GM19395 (cell line): ENCODE results near the gene AFF1.
"Not testable (repeated sequence)": the region's sequence is repeated elsewhere in the genome, so short reads cannot be mapped to it uniquely, and the experiment has no call there.

Experiments used
- ATAC-seq: cut with Tn5 transposase; IDR thresholded peaks from one replicate; pipeline ENCODE4 v1.9.1; 2021; ENCODE audit warnings: mild to moderate bottlenecking, moderate library complexity; ENCODE audit not compliant: unreplicated experiment

Gene AFF1

DNA sequence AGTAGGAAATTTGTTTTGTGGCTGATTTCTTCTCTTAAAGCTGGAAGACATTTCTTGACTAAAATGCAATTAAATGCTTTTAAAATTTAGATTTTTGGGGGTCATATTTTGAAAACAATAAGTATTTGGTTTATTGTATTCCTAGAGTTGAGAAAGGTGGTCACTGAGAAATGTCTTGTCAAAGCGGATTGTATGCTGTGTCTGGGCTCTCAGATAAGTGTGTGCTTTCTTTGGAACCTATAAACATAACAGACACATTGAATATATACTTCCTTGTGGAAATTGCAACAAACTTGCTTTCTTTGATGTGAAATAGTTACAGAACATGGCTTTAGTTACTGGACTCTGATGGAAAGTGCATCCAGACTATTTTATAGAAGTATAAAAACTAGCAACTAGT is 75.4 kb downstream of the AFF1 start:
- no peak for ATAC-seq

DNA sequence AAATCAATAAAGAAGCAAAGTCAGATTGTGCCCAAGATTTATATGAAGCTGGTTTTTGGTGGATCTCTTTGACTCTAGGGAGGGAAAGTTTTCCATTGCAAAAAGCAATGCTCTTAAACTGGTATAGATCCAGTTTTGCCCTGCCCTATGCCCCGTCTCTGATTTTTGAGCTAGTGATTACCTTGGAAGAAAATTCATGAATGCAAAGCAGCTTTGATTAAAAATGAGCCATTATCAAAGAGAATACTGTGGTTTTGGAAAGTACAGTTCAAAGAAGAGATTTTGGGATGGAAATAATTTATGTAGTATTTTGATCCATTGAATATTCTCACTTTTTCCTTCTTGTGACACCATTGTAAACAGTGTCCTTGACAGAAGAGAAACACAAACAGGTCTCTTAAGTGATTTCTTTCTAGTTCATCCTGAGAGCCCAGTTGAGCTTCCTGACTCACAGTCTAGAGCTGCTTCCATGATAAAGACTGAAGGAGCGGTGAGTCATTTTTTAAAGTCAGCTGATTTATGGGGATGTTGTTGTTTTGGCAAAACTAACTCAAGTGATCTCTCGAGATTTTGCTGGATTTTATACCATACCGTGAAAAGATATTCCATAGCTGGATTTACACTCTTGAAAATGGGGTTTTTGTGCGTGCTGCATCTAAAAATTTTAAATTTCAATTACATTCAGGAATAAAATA is 76.7 kb downstream of the AFF1 start:
- no peak for ATAC-seq

DNA sequence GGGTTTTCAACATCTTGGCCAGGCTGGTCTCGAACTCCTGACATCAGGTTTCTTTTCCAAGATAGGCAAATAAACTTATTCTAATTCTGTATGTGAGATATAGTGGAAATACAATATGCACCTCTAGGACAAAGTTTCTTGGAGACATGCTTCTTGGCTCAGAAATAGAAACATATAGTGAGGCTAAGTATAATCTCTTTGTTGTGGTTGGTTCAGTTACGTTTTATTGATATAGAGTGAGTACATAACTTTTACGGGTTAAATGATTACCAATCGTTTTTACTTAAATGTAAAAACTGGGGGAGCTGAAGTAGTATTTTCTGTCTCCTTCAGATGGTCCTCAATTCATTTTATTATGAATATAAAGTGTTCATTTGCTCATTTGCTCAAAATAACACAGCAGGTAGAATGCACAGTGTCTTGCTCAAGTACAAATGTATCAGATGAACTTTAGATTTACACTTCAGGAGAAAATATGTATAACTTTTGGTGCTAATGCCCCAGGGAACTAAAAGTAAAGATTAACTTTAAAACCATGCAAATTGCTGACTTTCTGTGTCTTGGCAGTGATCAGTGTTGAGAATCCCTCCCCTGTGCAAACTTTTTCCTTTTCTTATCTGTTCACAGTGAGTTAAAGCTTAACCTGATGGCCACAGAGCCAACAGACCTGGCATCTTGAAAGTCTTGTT is 77.6 kb downstream of the AFF1 start:
- peak; percentile 71 for ATAC-seq

DNA sequence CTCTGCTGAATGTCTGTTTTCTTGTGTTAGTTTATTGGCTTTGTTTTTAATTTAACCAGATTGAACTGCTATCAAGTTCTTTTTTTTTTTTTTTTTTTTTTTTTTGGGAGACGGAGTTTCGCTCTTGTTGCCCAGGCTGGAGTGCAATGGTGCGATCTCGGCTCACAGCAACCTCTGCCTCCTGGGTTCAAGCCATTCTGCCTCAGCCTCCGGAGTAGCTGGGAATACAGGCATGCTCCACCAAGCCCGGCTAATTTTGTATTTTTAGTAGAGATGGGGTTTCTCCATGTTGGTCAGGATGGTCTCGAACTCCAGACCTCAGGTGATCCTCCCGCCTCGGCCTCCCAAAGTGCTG is 78.1 kb downstream of the AFF1 start:
- ATAC-seq: not testable (repeated sequence)

DNA sequence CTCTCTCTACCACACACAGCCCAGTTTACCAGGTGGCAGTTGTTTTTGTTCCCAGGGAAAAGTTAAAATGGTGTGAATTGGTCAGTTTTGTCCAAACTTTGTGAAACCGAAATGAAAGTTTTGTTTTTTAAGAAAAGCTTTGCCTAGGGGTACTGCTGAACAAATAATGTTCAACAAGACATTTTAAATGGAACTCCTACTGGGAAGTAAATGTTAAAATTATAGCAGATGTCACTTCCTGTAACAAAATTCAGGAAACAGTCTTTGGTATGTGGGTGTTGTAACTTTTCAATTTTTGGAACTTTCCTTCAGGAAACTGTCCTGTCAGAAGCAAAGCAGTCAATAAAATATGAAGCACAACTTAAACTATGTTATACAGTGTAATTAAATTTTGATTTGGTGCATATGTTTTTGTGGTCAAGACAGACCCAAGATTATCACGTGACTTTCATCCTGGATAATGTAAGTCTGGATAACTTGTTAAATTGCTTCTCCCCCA is 79.5 kb downstream of the AFF1 start:
- no peak for ATAC-seq

DNA sequence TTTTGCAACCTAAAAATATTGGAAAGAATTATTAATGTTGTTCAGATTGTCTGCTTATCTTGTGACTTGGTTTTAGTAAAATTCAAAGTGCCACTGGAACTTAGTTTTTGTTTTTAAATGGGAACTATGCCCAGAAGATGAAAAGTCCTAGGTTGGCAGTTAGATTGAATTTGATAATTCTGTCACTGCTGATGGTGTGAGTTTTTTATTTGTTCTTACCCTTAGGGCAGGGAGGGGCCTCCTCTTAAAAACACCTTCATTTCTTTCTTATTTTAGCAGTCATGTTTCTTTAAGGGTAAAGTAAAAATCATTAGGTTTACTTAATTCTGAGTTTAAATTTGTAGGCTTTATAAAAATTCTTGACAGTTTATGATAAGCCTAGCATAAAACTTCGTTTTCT is 80.6 kb downstream of the AFF1 start:
- no peak for ATAC-seq

DNA sequence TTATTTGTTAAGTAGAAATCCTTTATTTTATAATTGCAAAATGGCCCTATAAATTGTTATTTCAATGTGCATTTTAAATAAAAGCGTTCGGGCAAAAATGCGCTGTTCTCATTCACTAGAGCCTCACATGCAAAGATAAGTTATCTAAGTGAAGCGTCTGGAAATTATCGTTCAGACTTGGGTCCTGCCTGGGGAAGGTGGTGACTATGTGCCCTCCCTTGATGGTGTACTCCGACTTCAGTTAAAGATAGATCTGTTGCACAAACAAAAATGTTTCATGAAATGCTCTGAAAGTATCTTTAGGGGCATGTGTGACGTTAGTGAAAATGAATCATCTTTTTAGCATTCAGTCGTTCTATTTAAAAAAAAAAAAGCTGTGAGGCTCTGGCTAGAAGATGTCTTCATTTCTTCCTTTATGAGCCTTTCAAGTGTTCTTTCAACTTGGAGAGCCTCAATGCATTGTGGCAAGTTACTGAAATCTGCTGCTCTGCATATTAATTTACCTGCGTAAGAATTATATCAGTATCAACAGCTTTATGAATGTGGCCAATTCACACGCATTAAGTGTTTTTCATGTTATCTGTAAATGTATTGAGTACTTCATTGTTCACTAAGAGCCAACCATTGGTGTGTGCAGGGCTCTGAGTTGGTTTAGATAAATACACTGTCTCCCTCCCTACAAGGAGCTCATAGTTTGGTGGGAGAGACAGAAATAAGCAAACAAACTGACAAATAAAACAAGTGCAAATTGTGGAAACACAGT is 83.0 kb downstream of the AFF1 start:
- ATAC-seq: no peak

DNA sequence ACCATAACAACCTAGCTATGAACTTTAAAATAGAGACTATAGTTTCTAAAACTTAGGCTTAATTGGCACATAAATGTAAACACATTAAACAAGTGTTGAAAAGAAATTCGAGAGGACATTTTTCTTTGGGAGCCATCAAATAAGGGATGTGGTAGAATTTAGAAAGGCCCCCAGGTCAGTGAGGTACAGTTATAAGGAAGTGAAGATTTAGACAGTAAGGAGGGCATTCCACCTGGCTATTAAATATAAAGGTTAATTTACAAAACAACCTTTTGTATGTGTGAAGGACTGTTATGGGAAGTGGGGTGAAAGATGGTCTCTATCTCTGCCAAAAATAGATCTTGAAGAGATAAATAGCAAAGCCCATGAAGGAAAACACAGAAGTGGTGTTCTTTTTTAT is 83.9 kb downstream of the AFF1 start:
- no peak for ATAC-seq

DNA sequence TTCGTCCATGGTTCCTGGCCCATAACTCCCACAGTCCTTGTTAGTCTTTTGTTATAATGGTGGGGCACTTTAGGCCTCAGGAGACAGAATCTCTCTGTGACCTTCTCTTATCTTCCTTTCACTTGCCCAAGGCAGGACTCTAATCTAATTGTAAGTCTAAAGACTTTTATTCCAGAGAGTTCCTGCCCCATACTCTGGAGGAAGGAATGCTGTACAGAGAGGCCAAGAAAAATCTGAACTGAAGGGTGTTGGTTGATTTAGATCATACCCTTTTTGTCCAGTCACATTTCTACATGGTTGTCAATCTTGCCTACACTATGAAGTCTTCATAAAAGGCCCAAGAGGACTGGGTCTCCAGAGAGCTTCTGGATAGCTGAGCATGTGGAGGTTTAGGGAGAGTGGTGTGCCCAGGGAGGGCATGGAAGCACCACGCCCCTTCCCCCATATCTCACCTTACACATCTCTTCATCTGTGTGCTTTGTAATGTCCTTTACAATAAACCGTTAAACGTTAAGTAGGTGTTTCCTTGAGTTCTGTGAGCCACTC is 84.5 kb downstream of the AFF1 start:
- ATAC-seq: no peak

DNA sequence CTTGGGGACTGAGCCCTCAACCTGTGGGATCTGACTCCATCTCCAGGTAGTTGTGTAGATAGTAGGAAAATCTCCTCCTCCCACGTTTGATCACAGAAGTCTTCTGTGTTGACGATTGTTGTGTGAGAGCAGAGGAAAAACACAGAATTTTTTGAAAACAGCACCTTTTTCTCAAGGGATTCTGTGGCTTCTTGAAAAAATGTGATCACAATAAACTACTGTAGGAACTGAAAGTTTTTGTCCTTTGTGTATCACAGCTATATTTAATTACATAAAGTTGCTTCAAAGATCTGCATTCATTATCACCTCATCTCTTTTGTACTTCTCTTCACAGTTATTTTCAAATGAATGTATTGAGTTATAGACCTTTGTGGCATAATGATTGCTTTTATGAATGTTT is 85.1 kb downstream of the AFF1 start:
- ATAC-seq: no peak

DNA sequence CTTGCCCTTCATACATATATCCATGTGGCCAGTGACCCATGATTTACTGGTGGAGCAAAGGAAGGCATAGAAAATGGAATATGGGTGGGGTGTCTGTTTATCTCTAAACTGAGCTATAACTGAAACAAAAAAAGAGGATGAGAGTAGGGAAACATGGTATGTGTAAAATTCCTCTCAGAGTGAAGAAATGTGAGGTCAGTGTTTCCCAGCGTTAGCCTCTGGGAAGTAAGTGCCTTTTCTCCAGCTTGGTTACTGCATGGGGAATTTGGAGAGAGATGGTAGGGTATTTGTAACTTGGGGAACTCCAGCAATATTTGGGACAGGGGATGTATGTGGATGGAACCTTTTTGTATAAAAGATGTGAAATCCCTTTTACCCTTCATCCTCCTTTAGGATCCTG is 89.4 kb downstream of the AFF1 start:
- no peak for ATAC-seq

DNA sequence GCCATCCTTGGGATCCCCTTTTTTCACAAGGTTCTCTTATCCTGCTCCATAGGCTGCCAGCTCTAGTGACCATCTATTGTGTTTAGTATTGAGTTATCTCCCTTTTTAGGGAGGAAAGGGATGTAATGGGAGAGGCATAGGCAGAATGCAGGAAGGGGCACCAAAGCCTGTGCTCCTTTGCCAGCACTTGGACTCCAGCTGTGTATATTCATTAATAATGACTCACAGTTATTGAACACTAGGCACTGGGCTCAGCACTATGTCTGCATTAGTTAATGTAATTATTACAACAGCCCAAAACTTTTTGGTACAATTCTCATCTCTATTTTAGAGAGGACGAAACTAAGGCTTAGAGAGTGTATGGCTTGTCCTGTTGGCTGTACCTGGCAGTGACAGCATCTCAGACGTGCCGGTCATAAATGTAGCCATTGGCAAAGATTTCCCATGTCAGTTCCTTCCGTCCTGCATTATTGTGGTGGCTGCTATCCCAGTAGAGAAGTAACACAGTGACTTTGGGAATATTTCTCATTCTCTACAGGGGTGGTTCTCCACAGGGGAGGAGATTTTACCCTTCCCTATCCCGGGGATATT is 90.3 kb downstream of the AFF1 start:
- ATAC-seq: no peak

DNA sequence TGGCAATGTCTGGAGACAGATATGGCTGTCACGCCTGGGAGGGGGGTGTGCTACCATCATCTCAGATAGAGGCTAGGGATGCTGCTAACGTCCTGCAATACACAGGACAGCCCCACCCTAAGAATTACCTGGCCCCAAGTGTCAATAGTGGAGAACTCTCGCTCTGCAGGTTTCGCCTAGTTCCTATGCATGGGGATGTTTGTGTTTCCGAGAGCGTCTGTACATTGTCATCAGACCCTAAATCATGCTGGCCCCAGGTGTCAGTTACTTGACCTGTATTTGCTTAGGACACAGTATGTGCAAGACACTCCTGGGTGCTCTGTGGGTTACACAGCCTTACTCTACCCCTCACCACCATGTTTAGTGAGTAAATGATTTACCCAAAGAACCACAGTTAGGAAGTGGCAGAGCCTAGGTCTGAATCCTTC is 90.8 kb downstream of the AFF1 start:
- ATAC-seq: peak; percentile 68

DNA sequence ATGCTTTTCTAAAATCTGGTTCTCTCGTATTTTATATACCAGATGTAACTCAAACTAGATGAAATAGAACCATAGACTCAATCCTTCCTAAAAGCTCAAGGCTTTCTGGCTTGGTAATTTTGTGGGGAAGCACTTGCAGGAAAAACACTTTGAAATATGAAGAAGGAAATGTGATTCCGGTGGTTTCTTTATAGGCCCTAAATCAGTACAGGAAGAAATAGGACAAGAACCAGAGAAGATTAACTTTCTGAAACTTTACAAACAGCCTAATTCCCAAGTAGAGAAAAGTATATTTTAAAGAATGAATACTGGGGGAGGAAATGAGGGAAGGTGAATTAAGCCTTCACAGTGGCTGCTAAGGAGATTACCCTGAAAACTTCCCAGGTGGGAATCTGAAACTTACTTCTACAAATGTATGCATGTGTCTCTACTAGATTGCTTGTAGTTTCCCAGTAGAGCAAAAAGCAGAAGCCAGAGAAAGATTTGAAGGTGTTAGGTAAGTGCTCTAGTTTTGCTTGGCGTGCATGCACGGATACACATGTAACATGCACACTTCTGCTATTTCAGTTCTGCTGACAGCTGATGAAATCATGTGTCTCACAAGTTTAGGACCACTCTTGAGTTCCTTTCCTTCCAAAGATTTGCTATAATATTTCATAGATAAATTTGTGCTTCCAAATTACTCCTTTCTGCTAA is 92.1 kb downstream of the AFF1 start:
- peak; percentile 82 for ATAC-seq

DNA sequence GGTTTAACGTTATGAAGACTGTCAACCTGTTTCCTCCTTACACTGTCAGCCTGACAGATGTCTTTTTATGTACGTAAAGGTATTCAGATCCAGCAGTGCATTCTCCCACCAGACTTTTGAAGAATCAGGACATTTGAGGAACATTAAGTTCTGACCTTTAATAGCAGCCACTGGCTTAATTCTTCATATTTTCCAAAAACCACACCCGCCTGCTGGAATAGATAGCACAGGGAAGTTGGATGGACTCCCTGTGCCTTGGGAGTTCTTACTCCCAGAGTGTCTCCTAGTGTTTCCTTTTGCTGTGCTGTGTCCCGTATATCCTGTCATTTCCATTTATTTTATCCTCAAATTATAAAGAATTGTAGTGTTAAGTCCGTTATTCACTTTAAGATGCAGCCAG is 94.5 kb downstream of the AFF1 start:
- ATAC-seq: no peak

DNA sequence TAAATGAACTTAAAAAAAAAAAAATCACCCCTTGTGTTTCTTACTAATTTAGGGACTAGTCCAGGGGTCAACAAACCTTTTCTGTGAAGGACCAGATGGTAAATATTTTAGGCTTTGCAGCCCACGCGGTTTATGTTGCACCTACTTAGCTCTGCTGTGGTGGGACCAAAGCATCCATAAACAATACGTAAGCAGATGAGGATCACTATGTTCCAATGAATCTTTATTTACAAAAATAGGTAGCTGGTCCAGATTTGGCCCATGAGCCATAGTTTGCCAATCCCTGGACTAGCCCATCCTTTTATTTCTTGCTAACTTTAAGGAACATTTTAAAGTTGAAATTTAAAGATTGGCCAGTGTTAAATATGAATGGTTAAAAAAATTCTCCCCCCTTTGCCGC is 95.3 kb downstream of the AFF1 start:
- ATAC-seq: no peak

DNA sequence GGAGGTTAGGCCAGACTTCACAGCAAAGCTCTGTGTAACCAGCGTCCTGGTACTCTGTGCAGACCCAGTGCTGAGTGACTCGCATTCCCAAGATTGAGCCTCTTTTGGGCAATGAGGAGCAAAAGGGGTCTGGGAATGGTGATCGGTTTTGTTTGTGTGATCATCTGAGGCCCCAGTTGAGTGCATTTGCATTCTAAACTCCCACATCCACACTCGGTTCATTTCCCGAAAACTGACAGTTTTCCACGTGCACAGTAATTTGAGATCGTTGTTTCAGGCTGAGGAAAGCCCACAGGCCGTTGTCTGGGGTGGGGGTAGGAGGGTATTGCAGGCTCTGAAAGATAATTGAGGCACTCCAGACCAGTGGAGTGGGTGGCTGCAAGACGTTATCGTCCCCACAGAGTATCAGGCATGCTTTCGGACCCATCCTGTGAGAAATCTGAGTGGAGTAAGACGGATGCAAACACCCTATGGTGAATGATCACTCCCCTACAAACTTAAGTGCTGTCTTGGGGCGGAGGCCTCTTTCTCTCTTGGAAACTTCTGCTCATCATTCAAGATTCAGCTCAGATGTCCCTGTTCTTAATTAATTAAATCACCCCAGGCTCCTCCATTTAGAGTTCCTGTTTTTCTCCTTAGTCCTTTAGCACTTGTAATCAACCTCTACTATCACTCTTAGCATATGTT is 96.1 kb downstream of the AFF1 start:
- no peak for ATAC-seq

DNA sequence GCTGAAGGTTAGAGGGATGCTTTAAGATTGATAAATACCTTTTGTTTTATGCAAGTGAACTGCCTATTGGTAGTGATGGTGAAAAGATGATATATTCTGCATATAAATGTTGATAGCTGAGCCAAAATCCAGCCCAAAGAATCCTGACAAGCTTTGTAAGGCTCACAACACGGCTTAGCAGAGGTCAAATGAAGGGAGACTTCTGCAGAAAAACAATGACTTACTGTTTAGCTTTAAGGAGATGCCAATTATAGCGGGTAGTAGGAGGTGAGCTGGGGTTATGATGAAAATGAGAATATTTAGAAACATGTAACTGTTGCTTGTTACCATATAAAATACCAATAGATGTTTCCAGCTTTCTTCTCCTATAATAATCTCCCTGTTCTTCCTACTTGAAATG is 97.1 kb downstream of the AFF1 start:
- no peak for ATAC-seq

DNA sequence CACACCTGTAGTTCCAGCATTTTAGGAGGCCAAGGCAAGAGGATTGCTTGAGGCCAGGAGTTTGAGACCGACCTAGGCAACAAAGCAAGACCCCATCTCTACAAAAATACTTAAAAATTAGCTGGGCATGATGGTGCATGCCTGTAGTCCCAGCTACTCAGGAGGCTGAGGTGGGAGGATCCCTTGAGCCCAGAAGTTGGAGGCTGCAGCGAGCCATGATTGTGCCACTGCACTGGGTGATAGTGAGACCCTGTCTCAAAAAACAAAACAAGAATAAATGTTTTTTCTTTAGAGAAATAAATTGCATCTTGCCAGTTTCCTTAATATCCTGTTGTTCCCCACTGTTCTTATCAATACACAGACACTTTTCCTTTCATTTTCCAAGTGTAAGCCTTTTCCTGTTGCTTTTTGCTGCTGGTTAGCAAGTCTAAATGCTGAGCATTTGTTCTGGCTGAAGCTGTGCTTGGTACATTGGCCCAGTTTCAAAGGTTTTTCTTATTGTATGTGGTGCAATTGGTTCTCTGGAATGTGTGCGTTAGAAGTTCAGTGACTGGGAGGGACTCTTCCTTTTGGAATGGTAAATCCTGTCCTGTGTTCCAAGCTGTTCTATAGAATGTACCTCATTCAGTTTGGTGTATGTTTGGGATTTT is 98.2 kb downstream of the AFF1 start:
- ATAC-seq: no peak

DNA sequence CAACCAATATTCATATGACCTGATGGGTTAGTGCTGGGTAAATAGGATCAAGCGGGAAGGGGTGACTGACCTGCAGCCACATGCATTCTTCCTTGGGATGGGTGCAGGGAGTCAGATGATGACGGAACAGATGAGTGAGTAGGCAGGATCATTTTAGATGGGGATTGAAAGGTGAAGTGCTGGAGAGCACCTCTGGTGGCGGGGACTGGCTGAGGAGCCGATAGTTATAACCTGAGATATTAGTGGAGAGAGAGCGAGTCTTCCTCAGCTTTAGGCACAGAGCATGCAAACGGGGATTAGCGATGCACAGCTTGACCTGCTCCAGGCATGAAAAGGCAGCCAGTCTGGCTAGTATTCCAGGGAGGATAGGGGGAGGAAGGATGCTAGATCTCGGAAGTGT is 99.1 kb downstream of the AFF1 start:
- no peak for ATAC-seq
